HG03196 (cell line): Measurements from ENCODE around the gene LRRC1.
A peak's percentile ranks its signal among the peaks of the same experiment; 100 is the strongest.

Source experiments
- ATAC-seq: cut with Tn5 transposase; IDR thresholded peaks from one replicate; pipeline ENCODE4 v1.9.1; 2021; ENCODE audit not compliant: unreplicated experiment

The LRRC1 gene

DNA sequence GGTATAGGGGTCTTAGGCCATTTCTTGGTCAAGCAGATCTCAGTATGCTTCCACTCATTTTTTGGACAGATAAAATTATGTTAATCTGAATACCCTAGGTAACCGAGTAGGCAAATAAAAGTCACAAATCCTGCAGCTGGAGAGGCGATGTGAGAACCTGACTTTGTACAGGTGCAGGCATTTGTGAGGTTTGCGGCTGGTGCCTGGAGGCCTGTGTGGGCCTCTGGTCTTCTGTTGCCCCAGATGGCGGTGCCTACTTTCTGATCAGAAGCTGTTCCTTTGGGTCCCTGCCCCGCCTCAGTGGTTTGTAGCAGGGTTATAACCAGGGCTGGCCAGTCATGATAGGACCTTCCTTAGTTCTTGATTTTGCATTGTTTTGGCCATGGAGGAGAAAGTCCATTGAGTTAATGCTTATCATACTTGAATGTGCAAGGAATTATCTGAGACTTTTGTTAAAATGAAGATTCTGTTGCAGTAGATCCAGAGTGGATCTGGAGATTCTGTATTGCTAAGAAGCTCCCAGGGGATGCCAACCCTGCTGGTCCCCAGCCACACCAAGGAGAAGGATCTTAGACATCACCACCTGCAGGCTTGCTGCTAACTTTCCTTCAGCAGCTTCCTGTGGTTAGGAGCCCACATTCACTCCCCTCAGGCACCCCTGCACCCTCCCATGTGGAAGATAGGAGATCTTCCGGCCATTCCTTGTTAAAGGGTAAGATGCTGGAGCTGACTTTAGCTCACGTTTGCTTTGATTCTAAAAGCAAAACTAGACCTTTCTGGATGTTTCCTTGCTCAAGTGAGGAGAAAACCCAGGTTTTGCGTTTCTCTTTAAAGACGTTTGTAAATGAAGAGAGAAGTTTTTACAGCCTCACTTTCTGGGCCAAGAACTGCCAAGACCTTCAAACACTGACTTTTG is 50.7 kb downstream of the LRRC1 start:
- no peak for ATAC-seq

DNA sequence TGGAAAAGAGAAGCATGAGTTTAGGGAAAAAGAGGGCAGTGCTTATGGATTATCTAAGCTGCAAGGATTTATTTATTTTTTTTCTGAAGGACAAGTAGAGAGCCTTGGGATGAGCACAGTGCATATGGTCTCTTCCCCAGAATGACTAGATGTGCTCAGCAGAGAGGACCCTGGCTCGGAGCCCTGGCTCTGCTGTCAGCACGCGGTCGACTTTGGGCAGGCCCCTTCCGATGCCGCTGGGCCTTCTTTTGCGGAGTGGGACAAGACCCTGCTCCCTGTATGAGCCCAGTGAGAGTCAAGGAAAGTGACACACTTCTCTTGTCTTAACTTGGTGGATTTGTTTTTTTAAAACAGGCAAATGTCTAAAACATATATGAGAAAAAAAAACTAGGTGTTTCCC is 51.4 kb downstream of the LRRC1 start:
- no peak for ATAC-seq

DNA sequence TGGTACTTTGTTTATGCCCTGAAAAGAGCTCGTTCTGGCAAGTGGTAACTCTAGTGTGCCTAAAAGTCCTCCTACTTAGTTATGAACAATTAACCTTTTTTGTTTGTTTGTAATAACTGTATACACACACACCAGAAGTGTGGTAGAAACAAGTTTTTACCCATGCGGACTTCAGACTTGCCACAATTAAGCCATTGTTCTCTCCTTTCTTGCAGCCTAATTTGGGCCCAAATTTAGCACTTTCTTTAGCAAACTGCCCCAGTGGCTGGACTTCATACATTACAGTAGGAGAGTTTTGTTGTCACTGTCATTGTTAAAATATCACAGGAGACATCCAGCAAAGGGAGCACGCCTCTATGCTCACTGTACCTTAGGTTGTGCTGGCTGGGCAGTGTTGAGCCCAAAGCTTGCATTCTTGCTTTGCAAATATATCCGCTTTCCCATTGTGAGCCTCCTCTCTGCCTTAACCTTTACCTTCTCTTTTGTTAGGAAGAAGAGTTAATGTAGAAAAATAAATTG is 53.0 kb downstream of the LRRC1 start:
- no peak for ATAC-seq

DNA sequence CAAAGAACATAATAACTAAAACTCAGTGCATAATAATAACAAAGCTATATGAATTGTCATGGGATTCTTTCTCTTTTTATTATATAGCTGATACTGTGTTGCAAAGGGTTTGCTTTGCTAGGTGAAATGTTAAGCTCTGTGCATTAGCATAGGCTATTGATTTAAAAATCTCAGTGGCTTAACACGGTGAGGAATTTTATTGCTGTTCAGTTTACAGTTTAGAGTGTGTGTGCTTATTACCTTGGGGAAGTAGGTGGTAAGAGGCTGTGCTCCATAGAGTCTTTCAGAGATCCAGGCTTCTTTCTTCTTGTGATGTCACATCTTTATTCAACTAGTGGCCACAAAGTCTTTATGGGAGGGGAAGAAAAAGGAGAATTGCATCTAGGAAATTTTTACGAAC is 55.7 kb downstream of the LRRC1 start:
- ATAC-seq = no peak

DNA sequence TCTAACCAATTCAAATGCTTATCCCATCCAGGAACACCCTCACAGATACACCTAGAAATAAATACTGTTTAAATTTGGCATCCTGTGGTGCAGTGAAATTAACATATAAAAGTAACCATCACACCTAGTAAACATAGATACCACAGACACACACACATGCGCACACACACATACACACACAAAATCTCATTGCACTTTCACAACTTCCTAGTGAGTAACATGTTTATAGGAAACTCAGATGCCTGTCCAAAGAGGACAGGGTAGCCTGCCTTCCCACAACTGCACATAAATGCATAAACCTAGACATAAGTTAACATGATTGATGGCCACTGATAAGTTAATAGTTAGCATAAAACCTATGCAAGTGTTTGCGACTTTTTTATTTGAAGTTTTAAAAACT is 56.8 kb downstream of the LRRC1 start:
- no peak for ATAC-seq

DNA sequence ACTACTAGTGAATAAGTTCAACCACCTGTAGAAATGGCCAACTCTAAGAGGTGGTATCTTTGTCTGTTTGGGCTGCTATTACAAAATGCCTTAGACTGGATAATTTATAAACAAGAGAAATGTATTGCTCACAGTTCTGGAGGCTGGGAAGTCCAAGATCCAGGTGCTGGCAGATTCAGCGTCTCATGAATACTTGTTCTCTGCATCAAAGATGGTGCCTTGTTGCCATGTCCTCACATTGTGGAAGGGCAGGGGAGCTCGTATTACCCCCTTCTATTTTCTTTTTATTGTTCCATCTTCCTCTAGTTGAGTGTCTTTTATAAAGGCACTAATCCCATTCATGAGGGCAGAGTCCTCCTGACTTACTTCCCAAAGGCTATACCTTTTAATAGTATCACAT is 58.0 kb downstream of the LRRC1 start:
- no peak for ATAC-seq

DNA sequence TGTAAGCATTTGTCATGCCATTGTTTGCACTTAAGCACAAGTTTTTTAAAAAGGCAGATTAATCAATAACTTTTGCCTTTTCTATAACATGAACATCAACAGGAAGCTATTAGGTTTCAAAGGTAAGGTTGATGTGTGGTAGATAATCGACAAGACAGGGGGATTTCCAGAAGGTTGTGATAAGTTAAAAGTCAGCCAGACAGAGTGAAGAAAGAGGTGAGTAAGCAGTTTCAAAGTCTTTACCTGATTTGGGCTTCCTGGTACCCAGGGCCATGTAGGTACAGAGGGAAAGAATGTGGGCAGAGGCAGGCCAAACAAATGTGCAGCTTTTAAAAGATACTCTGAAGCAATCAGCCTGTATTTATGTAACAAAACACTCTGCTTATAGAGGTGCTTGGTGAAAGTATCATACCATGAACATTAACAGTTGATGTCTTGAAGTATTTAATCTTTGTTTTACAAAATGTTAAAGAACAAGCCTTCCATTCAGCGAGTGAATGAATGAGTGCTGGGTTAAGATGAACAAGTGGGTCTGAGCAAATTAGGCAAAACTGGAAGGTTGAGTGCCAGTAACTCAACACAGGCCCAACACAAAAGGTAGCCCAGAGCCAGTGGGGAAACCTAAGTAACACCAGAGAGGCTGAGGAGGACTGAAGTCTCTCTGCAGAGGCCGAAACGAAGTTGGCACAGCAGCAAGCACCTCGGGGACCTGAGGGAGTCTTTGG is 60.2 kb downstream of the LRRC1 start:
- peak; percentile 96 for ATAC-seq

DNA sequence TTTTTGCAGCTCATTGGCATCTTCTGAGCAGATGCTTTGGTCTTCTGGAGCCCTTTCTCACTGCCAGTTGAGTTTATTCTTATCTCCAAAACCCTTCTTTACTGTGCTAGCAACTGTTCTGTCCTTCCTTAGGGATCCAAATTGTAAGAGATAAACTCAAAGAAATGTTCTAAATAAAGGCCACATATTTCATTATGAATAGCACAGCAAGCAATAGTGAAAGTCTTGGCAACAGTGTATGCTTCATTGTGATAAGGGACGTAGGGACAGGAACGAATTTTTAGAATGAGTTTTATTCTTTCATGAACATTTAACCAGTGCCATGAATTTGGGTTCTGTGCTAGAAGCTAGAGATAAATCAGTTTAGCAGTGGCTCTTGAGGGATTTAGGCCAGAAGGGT is 61.1 kb downstream of the LRRC1 start:
- no peak for ATAC-seq

DNA sequence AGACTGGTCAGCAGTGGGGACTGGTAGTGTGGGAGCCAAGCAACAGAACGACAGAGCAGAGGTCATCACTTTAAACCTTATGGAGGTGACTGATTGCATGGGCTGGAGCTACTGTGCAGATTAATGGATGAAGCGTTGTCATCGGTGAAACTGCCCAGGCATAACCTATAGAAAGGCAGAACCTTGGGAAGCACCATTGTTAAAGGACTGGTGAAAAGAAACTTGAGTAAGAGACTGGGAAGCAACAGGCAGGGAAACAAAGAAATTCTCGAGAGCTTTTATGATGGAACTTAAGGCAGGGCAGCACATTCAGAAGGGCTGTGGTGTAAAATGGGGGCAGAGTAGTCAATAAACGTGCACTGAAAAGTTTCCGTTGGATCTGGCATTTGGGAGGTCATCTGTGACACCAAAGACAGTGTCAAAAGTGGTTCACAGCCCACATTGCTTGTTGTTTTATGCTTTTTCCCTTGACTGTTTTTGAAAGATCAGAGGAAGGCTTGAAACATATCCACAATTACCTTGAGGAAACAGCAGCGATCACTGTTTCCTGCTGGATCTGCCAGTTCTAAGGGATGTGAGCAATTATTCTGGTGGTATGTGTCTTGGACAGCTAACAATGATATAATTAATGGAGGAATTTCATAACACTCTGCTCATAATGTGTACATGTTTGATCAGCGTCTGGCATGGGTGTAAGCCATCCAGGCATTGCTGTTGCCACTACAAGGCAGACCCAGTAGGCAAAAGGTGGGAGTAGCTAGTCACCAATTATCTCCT is 62.7 kb downstream of the LRRC1 start:
- no peak for ATAC-seq

DNA sequence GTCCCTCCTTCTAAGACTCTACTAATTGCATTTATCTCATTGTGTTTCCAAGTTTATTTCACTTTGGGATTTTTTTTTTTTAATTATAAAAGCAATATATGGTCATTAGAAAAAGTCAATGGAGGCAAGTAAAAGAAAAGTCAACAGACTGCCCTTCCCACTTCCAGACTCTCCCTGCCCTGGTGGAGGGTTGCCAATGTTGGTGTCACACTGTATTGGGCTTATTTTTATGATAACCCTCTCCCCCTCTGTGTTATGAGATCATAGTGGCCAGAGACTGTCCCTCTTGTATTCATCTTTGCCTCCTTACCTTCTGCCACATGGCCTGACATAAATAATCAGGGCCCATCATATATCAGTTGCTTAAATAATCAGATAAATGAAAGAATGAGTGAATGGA is 63.4 kb downstream of the LRRC1 start:
- no peak for ATAC-seq

DNA sequence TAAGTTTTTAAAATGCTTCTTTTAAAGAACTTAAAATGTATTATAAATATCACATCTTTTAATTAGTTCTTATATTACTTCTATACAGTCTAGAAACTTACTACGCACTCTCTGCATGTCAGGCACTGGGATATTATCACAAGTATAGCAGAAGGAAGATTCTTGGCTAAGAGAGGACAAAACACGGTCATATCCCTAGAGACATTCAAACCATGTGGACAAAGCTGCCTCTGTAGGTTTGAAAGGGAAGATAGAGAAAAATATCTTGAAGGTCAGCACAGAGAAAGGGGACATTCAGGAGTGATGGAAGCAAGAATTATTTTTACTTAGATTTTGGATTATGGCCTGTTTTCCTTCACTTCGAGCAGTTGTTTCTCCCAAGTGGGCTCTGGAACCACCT is 64.1 kb downstream of the LRRC1 start:
- no peak for ATAC-seq

DNA sequence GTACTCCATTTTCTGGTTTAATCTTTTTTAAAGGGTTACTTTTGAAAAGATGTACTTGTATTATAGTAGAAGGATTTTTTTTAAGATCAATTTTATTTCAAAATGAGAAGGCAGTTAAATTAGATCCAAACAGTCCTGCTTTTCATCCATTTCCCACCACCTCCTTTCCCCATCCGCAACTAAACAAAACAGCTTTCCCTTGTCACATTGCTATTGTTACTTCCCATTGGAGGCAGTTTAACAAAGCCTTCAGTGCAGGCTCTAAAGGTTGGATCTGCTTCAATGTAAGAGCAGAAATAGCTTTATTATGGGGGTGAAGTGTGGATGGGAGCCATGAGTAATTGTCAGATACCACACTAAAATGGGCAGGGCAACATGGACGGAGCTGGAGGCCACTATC is 65.7 kb downstream of the LRRC1 start:
- ATAC-seq = no peak

DNA sequence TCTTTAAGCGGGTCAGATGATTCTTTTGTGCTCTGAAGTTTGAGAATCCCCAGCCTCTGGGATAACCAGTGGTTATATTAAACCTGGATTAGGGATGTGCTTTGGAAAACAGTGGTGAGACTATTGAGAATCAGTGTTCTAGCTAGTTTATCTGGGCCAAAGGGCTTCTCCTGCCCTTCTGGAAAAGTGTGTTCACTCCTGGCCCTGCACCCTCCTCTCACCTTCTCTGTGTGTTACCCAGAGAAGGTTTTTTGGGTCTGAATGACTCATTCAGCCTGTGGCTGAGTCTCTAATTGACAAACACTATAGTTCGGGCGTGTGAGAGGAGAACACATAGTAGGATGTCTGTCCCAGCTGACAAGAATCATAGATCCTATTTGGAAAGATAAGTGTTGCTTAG is 66.7 kb downstream of the LRRC1 start:
- no peak for ATAC-seq

DNA sequence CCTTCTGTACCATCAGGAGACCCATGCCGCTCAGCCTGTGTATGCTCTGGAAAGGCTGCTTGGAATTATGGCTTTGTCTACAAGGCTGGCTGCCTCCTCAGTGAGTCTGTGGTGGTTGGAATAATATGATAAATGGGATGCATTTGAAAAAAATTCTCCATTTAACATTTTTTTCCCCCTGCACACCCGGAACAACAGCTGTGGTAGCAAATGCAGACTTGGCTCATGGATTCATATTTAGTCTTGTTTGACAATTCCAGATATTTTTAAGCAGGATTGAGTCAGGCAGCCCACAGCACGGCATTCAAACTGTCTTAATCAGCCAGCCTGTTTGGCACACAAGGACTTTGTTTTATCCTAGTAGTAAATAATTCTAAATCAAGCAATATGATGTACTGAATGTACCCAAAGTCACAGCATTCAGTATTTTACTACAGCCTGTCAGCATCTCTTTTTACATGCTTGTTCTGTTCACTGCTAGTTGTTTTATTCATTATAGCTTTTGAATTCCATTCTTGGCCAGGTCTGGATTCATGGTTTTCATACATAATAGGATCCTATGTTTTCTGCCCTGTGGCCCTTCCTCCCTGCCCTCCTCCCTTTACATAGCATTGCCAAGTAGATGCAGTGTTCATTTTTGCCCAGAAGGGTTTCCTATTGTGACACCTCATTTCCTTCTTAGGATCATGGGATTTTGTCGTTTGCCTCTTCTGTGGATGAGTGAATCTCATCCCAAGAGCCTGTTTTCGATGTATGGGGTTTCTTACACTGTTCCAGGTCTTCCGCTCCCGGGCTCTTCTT is 68.1 kb downstream of the LRRC1 start:
- ATAC-seq = no peak

DNA sequence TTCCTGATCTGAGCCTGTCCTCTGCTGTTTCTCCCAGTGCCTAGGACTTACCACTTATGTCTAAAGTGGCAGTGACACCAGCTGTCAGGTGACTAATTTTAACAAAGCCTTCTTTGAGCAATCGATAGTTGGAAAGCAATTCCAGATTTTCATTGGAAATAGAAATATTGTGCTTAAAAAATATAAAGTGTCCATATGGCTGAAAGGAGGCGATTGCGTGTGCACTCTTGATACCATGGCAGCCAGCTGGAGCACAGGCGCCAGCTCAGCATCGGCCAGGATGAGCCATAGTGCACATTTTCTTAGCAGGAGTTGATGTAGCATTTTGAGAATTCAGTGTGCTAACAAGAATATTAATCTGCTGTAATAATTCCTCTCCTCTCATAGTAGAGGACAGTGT is 70.0 kb downstream of the LRRC1 start:
- ATAC-seq = no peak

DNA sequence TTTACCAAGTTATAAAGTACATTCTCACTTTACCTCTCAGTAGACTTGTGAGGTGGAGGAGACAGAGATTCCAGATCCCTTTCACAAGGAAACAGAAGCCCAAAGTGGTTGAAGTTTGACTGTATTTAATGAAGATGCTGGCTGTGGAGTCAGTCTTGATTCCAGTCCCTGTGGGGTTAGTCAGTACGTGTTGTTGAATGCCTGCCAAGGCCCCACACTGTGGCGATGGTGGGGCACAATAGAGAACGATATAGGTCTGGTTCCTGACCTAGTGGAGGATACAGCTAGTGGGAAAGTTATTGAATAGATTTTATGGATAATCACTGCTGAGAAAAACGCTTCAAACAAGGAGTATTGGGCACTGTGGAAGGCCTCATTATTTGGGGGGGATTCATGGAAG is 71.4 kb downstream of the LRRC1 start:
- no peak for ATAC-seq

DNA sequence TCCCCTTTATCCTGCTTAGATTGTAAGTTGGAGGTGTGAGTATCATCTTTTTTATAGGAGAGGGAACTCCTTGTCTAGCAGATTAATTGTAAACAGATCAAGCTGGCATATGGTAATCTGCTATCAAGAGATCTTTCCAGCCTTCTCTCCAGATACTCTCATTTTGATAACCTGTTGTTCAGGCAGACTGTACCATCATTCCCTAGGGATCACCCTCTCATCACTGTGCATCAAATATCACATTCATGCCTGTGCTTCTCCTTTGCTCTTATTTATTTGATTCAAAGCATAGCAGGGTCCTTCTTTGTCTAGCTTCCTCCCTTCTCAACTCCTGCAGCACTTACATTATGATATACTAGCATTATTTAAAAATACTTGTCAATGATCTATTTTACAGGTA is 73.8 kb downstream of the LRRC1 start:
- no peak for ATAC-seq

DNA sequence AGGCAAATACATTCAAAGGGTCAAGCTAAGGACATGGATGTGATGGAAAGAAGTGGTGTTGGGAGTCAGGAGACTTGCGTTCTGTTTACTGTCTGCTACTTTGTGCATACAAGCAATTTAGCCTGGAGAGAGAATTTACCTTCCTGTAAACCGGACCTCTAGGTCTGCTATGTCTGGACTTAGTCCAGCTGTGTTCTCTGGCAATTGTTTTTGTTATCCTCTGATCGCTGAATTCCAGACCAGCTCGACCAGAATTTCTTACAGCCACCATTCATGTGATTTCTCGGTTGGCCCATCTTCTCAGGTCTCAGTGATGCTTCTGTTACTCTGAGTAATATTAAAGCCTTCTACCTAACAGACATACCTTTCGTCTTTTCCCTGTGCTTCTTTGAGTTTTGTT is 75.2 kb downstream of the LRRC1 start:
- no peak for ATAC-seq

DNA sequence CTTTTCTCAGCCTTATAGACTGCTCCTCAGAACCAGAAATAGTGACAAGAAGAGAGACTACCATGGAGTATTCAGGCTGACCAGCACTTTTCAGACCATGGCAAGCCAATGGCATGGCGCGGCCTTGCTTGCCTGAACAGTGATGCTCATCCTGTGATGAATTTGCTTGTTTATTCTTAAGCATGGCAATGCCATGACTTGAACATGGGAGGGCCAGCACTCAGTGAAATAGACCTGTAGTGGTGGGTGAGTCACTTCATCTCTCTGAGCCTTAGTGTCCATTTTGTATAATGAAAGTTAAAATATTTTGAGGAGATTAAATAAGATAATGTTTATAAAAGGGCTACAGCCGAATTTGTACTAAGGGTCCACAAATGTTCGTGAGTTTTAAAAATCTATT is 79.1 kb downstream of the LRRC1 start:
- no peak for ATAC-seq

DNA sequence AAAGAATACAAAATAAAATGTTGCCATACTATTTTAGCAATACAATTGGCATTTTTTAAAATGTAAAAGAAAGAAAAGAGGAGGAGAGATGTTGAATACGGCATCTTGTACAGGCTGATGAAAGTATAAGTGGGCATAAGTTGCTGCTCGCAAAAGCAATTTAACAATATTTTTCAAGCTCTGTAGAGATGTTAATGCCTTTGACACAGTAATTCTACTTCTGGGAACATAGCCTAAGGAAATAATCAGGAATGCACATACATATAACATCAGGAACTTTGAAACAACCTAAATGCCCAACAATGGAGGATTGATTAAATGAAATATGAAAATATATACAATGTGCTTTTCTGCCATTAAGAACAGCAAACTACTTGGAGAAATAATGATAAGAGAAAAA is 80.2 kb downstream of the LRRC1 start:
- no peak for ATAC-seq

DNA sequence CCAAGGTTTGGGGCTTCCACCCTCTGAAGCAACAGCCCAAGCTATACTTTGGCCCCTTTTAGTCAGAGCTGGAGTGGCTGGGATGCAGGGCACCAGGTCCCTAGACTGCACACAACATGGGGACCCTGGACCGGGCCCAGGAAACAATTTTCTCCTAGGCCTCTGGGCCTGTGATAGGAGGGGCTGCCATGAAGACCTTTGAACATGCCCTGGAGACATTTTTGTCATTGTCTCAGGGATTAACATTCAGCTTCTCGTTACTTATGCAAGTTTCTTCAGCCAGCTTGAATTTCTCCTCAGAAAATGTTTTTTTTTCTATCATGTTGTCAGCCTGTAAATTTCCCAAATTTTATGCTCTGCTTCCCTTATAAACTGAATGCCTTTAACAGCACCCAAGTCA is 82.3 kb downstream of the LRRC1 start:
- ATAC-seq = no peak
